Gastroesophageal sphincter (tissue), 3 donors: ENCODE results near the gene MORC1.

Source experiments
- CTCF ChIP-seq, 4 experiments: fragments of 200-600 bp in 2 of 4; fragments of 450-650 bp in 2 of 4; sonication (generic) in 1 of 4; IDR thresholded peaks; one replicate each; pipeline ENCODE4 v1.5.1; 2017 to 2019; ENCODE audit warnings: antibody characterized with exemption in 4 of 4, mild to moderate bottlenecking in 2 of 4, moderate library complexity in 2 of 4
- EP300 ChIP-seq: sonication (generic); formaldehyde crosslinking; IDR thresholded peaks from one replicate; pipeline ENCODE4 v1.6.1; 2017; ENCODE audit warnings: antibody characterized with exemption, mild to moderate bottlenecking
- POLR2A ChIP-seq, 2 donors: fragments of 450-650 bp; IDR thresholded peaks; one replicate each; pipeline ENCODE4 v1.6.1; 2017; ENCODE audit warnings: antibody characterized with exemption in 2 of 2, mild to moderate bottlenecking in 2 of 2, moderate library complexity in 1 of 2
- POLR2AphosphoS5 ChIP-seq: sonication (generic); formaldehyde crosslinking; IDR thresholded peaks from one replicate; pipeline ENCODE4 v1.6.1; 2017; ENCODE audit warnings: antibody characterized with exemption

DNA sequence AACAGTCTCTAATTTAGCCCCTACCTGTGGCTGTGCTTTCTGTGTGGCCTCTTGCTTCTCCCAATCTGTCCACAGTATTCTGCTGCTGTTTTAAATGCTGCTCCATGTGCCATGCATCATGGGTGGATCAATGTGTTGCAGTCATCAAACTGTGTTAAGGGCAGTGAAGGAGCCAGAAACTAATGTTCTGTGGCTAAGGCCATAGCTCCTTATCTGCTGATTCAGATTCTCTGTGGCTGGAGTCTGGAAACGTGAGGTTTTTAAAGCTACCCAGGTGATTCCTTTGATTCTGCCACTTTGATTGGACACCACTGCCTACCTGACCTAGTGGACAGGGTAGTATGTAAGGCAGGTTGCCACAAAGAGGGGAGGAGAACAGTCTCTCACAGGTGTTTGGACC is 44.8 kb downstream of the MORC1 start:
- no peak for TF ChIP-seq POLR2AphosphoS5
- TF ChIP-seq EP300, result no peak
- TF ChIP-seq CTCF (IDR thresholded peaks at IDR 0.05), result no peak
- TF ChIP-seq POLR2A (IDR thresholded peaks at IDR 0.05), result no peak
